Bronchial epithelial cell (primary cell): ENCODE results near the gene SRBD1. TPM values are rescaled to one million over a fixed set of nuclear protein-coding genes. Genes with fewer than 3 reads are reported as not detected.

Source experiments
- DNase-seq: peaks from one replicate; pipeline ENCODE4 v3.0.0-alpha.2; 2010; ENCODE audit warnings: low read depth
- FAIRE-seq: peaks from 2 replicates; lab custom pipeline; 2011; peaks lifted over from hg19 to GRCh38; lab: Jason Lieb, UNC
- H3K27me3 ChIP-seq: 2 replicates; pipeline ENCODE4 v1.5.1; 2011; ENCODE audit warnings: low read length; ENCODE audit not compliant: control insufficient read depth, insufficient read depth
- H3K36me3 ChIP-seq: 2 replicates; pipeline ENCODE4 v1.5.1; 2011; ENCODE audit warnings: low read length; ENCODE audit not compliant: control insufficient read depth, insufficient read depth
- H3K4me3 ChIP-seq: 2 replicates; pipeline ENCODE4 v1.5.1; 2011; ENCODE audit warnings: mild to moderate bottlenecking, low read depth, low read length, control low read depth
- total RNA-seq: library from RNA; depleted of rRNA; stranded (reverse); fragments of >200 nt; gene quantifications from 2 replicates; pipeline ENCODE4 v1.2.1, GENCODE V29; 2014
- TF ChIP-seq, protein P1 (sequence below): IDR thresholded peaks from 2 replicates; pipeline ENCODE4 v1.5.1; 2011; ENCODE audit warnings: mild to moderate bottlenecking, moderate library complexity, low read length, control low read depth, inconsistent platforms; ENCODE audit not compliant: insufficient read depth, severe bottlenecking

Gene SRBD1
- total RNA-seq, 1 donor from 2014 or later = 12.9 TPM

DNA sequence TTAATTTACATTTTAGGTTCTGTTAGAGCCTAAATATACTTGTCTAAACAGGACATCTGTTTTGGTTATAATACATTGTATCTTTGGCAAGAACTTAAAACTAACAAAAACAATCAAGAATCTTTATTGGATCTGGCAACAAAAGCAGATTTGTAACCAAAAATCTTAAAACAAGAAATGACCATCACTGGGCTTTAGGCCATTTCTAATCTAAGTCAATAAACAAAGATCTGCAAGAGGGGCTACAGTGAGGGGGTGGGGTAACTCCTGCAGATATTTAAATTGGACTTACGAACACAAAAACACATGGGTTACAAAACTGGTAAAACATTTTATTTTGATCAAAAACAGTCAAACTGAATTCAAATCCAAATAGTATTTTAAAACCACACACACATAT is 77.3 kb downstream of the SRBD1 start:
- TF ChIP-seq, protein P1, sequence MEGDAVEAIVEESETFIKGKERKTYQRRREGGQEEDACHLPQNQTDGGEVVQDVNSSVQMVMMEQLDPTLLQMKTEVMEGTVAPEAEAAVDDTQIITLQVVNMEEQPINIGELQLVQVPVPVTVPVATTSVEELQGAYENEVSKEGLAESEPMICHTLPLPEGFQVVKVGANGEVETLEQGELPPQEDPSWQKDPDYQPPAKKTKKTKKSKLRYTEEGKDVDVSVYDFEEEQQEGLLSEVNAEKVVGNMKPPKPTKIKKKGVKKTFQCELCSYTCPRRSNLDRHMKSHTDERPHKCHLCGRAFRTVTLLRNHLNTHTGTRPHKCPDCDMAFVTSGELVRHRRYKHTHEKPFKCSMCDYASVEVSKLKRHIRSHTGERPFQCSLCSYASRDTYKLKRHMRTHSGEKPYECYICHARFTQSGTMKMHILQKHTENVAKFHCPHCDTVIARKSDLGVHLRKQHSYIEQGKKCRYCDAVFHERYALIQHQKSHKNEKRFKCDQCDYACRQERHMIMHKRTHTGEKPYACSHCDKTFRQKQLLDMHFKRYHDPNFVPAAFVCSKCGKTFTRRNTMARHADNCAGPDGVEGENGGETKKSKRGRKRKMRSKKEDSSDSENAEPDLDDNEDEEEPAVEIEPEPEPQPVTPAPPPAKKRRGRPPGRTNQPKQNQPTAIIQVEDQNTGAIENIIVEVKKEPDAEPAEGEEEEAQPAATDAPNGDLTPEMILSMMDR = no peak
- Histone ChIP-seq H3K36me3 (no peaks in the 10 kb centered on the region), H3K4me3 (no peak overlapping the region), H3K27me3 (no peaks in the 10 kb centered on the region)
- no peak for FAIRE-seq
- DNase-seq = no peak

DNA sequence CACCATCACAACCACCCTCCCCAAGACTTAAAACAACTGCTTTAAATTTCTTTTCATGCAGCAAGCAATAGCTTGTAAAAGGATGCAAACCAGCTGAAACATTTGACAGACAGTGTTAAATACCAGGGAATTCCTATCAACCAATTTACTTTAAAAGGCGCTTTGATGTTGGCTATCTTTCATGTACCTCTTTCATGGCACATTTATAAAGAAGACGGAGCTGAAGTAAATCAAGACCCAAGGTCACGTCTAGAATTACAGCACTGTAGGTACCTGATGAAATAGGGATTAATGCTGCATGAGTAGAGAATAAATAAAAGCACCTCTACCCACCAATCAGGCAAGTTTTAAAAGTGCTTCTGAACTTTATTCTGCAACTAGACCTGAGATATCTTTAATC is 78.9 kb downstream of the SRBD1 start:
- no peaks in the 10 kb centered on the region for H3K36me3 ChIP-seq
- H3K4me3 ChIP-seq = no peak overlapping the region
- DNase-seq (no peak), FAIRE-seq (no peak)
- TF ChIP-seq, protein P1 = no peak
- no peaks in the 10 kb centered on the region for H3K27me3 ChIP-seq

DNA sequence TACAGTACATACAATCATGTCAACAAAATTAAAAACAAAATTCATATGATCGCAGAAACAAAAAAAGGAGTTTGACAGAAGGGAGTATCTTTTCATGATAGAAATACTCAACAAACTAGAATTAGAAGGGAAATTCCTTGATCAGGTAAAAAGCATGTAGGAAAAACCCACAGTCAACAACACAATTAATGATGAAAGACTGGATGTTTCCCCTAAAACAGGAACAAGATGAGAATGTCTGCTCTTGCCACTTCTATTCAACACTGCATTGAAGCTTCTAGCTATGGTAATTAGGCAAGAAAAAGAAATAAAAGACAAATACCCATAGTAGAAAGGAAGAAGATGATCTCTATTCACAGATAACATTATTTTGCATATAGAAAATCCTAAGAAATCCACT is 87.1 kb downstream of the SRBD1 start:
- TF ChIP-seq, protein P1 = no peak
- H3K36me3 ChIP-seq = no peaks in the 10 kb centered on the region
- no peak overlapping the region for H3K4me3 ChIP-seq
- DNase-seq (no peak), FAIRE-seq (no peak)
- H3K27me3 ChIP-seq = no peaks in the 10 kb centered on the region

DNA sequence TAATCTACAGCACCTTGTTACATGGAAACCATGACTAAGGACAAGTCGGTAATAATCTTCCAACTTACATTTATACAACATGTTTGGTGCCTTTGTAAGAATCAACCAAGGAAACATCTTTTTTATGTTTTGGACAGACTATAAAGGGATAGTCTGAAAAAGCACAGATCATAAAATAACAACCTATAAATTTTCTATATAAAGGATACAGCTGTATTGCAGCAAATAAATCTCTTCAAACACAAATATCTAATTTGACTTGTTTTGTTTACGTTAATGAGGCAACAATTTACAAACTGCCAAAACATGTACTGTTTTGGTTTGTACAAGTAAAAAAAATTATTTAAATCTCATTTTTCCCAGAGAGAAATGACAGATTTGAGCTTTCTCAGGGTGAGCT is 92.5 kb downstream of the SRBD1 start:
- TF ChIP-seq, protein P1 = no peak
- FAIRE-seq (no peak), DNase-seq (no peak)
- Histone ChIP-seq H3K27me3 (no peaks in the 10 kb centered on the region), H3K36me3 (no peaks in the 10 kb centered on the region), H3K4me3 (no peak overlapping the region)

DNA sequence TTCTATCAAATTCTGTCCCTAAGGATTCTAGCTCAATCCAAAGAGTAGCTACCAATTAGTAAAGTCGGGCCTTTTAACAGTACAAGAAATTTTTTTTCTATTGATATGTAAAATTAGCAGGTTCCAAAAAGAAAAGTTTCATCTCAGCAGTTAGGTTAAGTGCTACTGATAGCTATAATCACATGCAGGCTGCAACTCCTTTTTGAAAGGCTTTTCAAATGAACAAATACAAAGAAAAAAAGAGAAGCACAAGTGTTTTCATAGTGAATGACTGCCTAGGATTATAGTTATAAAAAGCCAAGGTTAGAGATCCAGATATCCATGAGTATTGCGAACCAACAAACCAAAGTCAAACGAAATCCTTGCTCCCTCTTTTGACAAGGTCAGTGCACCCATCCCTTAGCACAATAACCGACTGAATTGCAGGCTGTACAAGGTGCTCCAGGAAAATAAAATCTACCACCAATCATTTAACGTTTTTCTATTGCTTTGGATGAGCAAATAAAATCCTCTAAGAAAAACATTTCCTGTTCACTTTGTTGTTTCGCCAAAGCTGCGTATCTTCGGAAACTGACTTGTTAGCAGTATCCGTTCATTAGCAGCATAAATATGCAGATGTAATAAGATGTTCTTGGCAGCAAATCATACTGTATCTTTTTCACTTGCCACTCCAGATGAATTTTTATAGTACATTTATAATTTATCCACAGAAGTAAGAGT is 100.2 kb downstream of the SRBD1 start:
- Histone ChIP-seq H3K36me3 (no peaks in the 10 kb centered on the region), H3K27me3 (no peaks in the 10 kb centered on the region), H3K4me3 (no peak overlapping the region)
- FAIRE-seq = no peak
- TF ChIP-seq, protein P1 = no peak
- no peak for DNase-seq

DNA sequence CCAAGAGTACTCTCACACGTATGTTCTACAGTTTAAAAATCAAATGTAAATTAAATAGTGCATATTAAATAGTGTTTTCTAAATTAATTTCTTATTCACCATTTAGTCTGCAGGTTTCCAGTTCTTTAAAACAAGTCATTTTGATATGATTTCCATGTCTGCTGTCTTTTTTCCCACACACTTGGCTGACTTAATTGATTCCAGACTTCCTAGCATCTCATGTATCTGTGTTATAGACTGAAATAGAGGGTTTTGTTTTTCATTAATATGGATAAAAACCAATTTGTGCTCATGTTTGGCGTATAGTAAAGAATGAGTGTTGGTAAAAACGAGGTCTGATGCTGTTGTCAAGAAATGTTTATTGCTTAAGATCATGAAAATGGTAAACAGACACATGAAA is 104.3 kb downstream of the SRBD1 start:
- Histone ChIP-seq H3K4me3 (no peak overlapping the region), H3K36me3 (no peaks in the 10 kb centered on the region), H3K27me3 (no peaks in the 10 kb centered on the region)
- no peak for DNase-seq
- no peak for FAIRE-seq
- TF ChIP-seq, protein P1 = no peak
